ENCODE measurements around the gene MFN2.

Gene MFN2

GRCh38 chr1:11942280-11942679, 38.0 kb upstream of the MFN2 start:
- Histone ChIP-seq H3K9me3 (ENCODE audit: control insufficient read depth, low read length) (no peaks in the 10 kb centered on the region), H3K27ac (ENCODE audit: insufficient read depth, low read depth, low read length, poor library complexity, severe bottlenecking) (no peak overlapping the region), H3K4me3 (ENCODE audit: insufficient read depth, low read depth, low read length) (no peak overlapping the region), H3K27me3 (ENCODE audit: control insufficient read depth, insufficient read depth, low read length, poor library complexity, severe bottlenecking) (no peaks in the 10 kb centered on the region), H3K4me1 (ENCODE audit: control insufficient read depth, insufficient read depth, low read length) (peaks cover 19% of the 10 kb centered on the region), H3K36me3 (ENCODE audit: control insufficient read depth, insufficient read depth, low read length) (no peaks in the 10 kb centered on the region)
- WGBS, 2 experiments, result 93 to 96% methylated on average over 4 of the region's 4 CpGs

- no peaks in the 10 kb centered on the region for H3K9me3 ChIP-seq (ENCODE audit: control insufficient read depth, low read length)
- 90 to 93% methylated on average over 4 of the region's 4 CpGs for WGBS, 2 experiments
- no peaks in the 10 kb centered on the region for H3K27me3 ChIP-seq (ENCODE audit: control insufficient read depth, insufficient read depth, low read length, poor library complexity, severe bottlenecking)
- no peak overlapping the region for H3K4me3 ChIP-seq (ENCODE audit: insufficient read depth, low read depth, low read length)
- H3K27ac ChIP-seq (ENCODE audit: insufficient read depth, low read depth, low read length, poor library complexity, severe bottlenecking), result no peak overlapping the region
- peaks cover 14% of the 10 kb centered on the region for H3K4me1 ChIP-seq (ENCODE audit: control insufficient read depth, insufficient read depth, low read length)
- H3K36me3 ChIP-seq (ENCODE audit: control insufficient read depth, insufficient read depth, low read length), result peaks cover 3% of the 10 kb centered on the region
Measured at GRCh38 chr1:11943619-11944018, 36.6 kb upstream of the MFN2 start.

GRCh38 chr1:11944358-11944931, 35.8 kb upstream of the MFN2 start:
- Histone ChIP-seq H3K4me1 (ENCODE audit: control insufficient read depth, insufficient read depth, low read length) (peaks cover 9% of the 10 kb centered on the region), H3K27me3 (ENCODE audit: control insufficient read depth, insufficient read depth, low read length, poor library complexity, severe bottlenecking) (no peaks in the 10 kb centered on the region), H3K27ac (ENCODE audit: insufficient read depth, low read depth, low read length, poor library complexity, severe bottlenecking) (no peak overlapping the region), H3K4me3 (ENCODE audit: insufficient read depth, low read depth, low read length) (no peak overlapping the region), H3K36me3 (ENCODE audit: control insufficient read depth, insufficient read depth, low read length) (peaks cover 7% of the 10 kb centered on the region), H3K9me3 (ENCODE audit: control insufficient read depth, low read length) (no peaks in the 10 kb centered on the region)
- 69 to 72% methylated on average over 12 of the region's 12 CpGs for WGBS, 2 experiments

GRCh38 chr1:11946647-11947046, 33.6 kb upstream of the MFN2 start:
- Histone ChIP-seq H3K9me3 (ENCODE audit: control insufficient read depth, low read length) (no peaks in the 10 kb centered on the region), H3K27me3 (ENCODE audit: control insufficient read depth, insufficient read depth, low read length, poor library complexity, severe bottlenecking) (no peaks in the 10 kb centered on the region), H3K27ac (ENCODE audit: insufficient read depth, low read depth, low read length, poor library complexity, severe bottlenecking) (no peak overlapping the region), H3K4me3 (ENCODE audit: insufficient read depth, low read depth, low read length) (no peak overlapping the region), H3K36me3 (ENCODE audit: control insufficient read depth, insufficient read depth, low read length) (peaks cover 12% of the 10 kb centered on the region), H3K4me1 (ENCODE audit: control insufficient read depth, insufficient read depth, low read length) (peaks cover 9% of the 10 kb centered on the region)
- 92 to 94% methylated on average over 3 of the region's 3 CpGs for WGBS, 2 experiments

GRCh38 chr1:11948822-11949458, 31.3 kb upstream of the MFN2 start:
- peaks cover 9% of the 10 kb centered on the region for H3K4me1 ChIP-seq (ENCODE audit: control insufficient read depth, insufficient read depth, low read length)
- 94 to 95% methylated on average over 6 of the region's 6 CpGs for WGBS, 2 experiments
- peaks cover 12% of the 10 kb centered on the region for H3K36me3 ChIP-seq (ENCODE audit: control insufficient read depth, insufficient read depth, low read length)
- H3K27me3 ChIP-seq (ENCODE audit: control insufficient read depth, insufficient read depth, low read length, poor library complexity, severe bottlenecking), result no peaks in the 10 kb centered on the region
- no peak overlapping the region for H3K4me3 ChIP-seq (ENCODE audit: insufficient read depth, low read depth, low read length)
- H3K27ac ChIP-seq (ENCODE audit: insufficient read depth, low read depth, low read length, poor library complexity, severe bottlenecking), result no peak overlapping the region
- no peaks in the 10 kb centered on the region for H3K9me3 ChIP-seq (ENCODE audit: control insufficient read depth, low read length)

- Histone ChIP-seq H3K36me3 (ENCODE audit: control insufficient read depth, insufficient read depth, low read length) (peaks cover 13% of the 10 kb centered on the region), H3K4me1 (ENCODE audit: control insufficient read depth, insufficient read depth, low read length) (no peaks in the 10 kb centered on the region), H3K4me3 (ENCODE audit: insufficient read depth, low read depth, low read length) (no peak overlapping the region), H3K27me3 (ENCODE audit: control insufficient read depth, insufficient read depth, low read length, poor library complexity, severe bottlenecking) (no peaks in the 10 kb centered on the region), H3K9me3 (ENCODE audit: control insufficient read depth, low read length) (no peaks in the 10 kb centered on the region), H3K27ac (ENCODE audit: insufficient read depth, low read depth, low read length, poor library complexity, severe bottlenecking) (no peak overlapping the region)
- WGBS, 2 experiments, result 89 to 98% methylated on average over 1 to 2 of the region's 2 CpGs
Measured at GRCh38 chr1:11951901-11952300, 28.3 kb upstream of the MFN2 start.

- 89 to 92% methylated on average over 11 of the region's 11 CpGs for WGBS, 2 experiments
- Histone ChIP-seq H3K4me1 (ENCODE audit: control insufficient read depth, insufficient read depth, low read length) (no peaks in the 10 kb centered on the region), H3K27ac (ENCODE audit: insufficient read depth, low read depth, low read length, poor library complexity, severe bottlenecking) (no peak overlapping the region), H3K9me3 (ENCODE audit: control insufficient read depth, low read length) (no peaks in the 10 kb centered on the region), H3K27me3 (ENCODE audit: control insufficient read depth, insufficient read depth, low read length, poor library complexity, severe bottlenecking) (no peaks in the 10 kb centered on the region), H3K36me3 (ENCODE audit: control insufficient read depth, insufficient read depth, low read length) (peaks cover 18% of the 10 kb centered on the region), H3K4me3 (ENCODE audit: insufficient read depth, low read depth, low read length) (no peak overlapping the region)
Measured at GRCh38 chr1:11952455-11953109, 27.7 kb upstream of the MFN2 start.

- Histone ChIP-seq H3K9me3 (ENCODE audit: control insufficient read depth, low read length) (no peaks in the 10 kb centered on the region), H3K27me3 (ENCODE audit: control insufficient read depth, insufficient read depth, low read length, poor library complexity, severe bottlenecking) (no peaks in the 10 kb centered on the region), H3K4me3 (ENCODE audit: insufficient read depth, low read depth, low read length) (no peak overlapping the region), H3K27ac (ENCODE audit: insufficient read depth, low read depth, low read length, poor library complexity, severe bottlenecking) (no peak overlapping the region), H3K4me1 (ENCODE audit: control insufficient read depth, insufficient read depth, low read length) (no peaks in the 10 kb centered on the region), H3K36me3 (ENCODE audit: control insufficient read depth, insufficient read depth, low read length) (peaks cover 20% of the 10 kb centered on the region)
- WGBS, 2 experiments, result 91 to 93% methylated on average over 6 of the region's 6 CpGs
Measured at GRCh38 chr1:11955221-11955620, 25.0 kb upstream of the MFN2 start.

GRCh38 chr1:11957398-11957797, 22.8 kb upstream of the MFN2 start:
- peaks cover 16% of the 10 kb centered on the region for H3K36me3 ChIP-seq (ENCODE audit: control insufficient read depth, insufficient read depth, low read length)
- WGBS, 2 experiments, result 88 to 95% methylated on average over 5 of the region's 5 CpGs
- H3K4me3 ChIP-seq (ENCODE audit: insufficient read depth, low read depth, low read length), result no peak overlapping the region
- no peak overlapping the region for H3K27ac ChIP-seq (ENCODE audit: insufficient read depth, low read depth, low read length, poor library complexity, severe bottlenecking)
- H3K4me1 ChIP-seq (ENCODE audit: control insufficient read depth, insufficient read depth, low read length), result no peaks in the 10 kb centered on the region
- H3K9me3 ChIP-seq (ENCODE audit: control insufficient read depth, low read length), result no peaks in the 10 kb centered on the region
- H3K27me3 ChIP-seq (ENCODE audit: control insufficient read depth, insufficient read depth, low read length, poor library complexity, severe bottlenecking), result no peaks in the 10 kb centered on the region

- no peak overlapping the region for H3K27ac ChIP-seq (ENCODE audit: insufficient read depth, low read depth, low read length, poor library complexity, severe bottlenecking)
Measured at GRCh38 chr1:11957897-11958296, 22.3 kb upstream of the MFN2 start.

More at GRCh38 chr1:11957897-11958296, 22.3 kb upstream of the MFN2 start:
- H3K36me3 ChIP-seq (ENCODE audit: control insufficient read depth, insufficient read depth, low read length), result peaks cover 16% of the 10 kb centered on the region
- H3K27me3 ChIP-seq (ENCODE audit: control insufficient read depth, insufficient read depth, low read length, poor library complexity, severe bottlenecking), result no peaks in the 10 kb centered on the region
- H3K4me1 ChIP-seq (ENCODE audit: control insufficient read depth, insufficient read depth, low read length), result no peaks in the 10 kb centered on the region
- WGBS, 2 experiments, result 95 to 97% methylated on average over 12 of the region's 12 CpGs
- no peaks in the 10 kb centered on the region for H3K9me3 ChIP-seq (ENCODE audit: control insufficient read depth, low read length)
- no peak overlapping the region for H3K4me3 ChIP-seq (ENCODE audit: insufficient read depth, low read depth, low read length)

Data from ectodermal cell (in vitro differentiated cells).